ENCODE results near the gene RAB1B. TPM values are rescaled to one million over a fixed set of nuclear protein-coding genes. Genes with fewer than 3 reads are reported as not detected.

RAB1B gene
- polyA plus RNA-seq, 4 donors, result 125 to 205 (median 179) TPM

DNA sequence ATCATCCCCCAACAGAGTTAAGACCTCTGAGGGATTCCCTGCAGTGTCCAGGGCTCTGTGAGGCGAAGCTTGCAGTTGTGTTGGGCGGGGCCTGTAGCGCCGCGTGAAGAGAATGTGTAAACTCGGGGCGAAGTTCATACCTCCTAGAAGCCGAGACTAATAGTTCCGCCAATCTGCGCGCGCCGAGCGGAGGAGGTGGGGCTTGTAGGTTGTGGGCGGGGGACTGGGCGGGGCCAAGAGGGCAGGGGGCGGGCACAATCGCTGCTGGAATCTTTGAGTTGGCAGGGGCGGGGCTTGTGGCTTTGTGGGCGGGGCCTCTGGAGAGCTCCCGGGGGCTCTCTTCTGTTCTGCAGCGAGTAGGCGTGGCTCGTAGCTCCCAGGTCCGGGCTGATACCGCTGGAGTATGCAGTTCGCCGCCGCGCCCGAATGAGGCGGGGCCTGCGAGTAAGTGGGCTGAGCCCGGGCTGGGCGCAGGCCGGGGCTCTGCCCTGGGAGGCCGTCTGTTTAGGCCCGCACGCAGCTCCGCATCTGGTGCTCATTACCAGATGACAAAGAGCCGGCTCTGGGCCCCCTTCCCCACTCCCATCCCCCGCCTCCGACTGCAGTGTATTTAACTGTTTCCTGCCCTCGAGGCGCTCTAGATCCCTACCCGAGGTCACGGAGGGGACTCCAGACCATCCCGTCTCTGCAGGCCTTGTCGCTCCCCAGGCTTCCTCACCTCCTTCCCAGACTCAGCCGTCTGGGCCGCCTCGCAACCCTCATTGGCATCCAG, 44.3 kb downstream of the RAB1B start:
- no peaks in the 10 kb centered on the region for H3K27me3 ChIP-seq (ENCODE audit: control insufficient read depth in 3 of 3, insufficient read depth in 3 of 3, low read length in 3 of 3)
- peaks cover 0 to 4% (median 0%) of the 10 kb centered on the region in 3 donors for H3K36me3 ChIP-seq (ENCODE audit: control insufficient read depth in 3 of 3, insufficient read depth in 2 of 3, low read depth in 1 of 3, low read length in 3 of 3)
- H3K4me1 ChIP-seq (ENCODE audit: control insufficient read depth in 3 of 3, insufficient read depth in 2 of 3, low read depth in 1 of 3, low read length in 2 of 3), result peaks cover 2 to 28% (median 3%) of the 10 kb centered on the region in 3 donors
- WGBS, 3 donors, result 1 to 3% (median 2%) methylated on average over 47 to 52 of the region's 52 CpGs
- no peaks in the 10 kb centered on the region for H3K9me3 ChIP-seq (ENCODE audit: control insufficient read depth in 2 of 2, insufficient read depth in 1 of 2, low read depth in 1 of 2, low read length in 1 of 2)
- FAIRE-seq (no peak), DNase-seq (peak; percentile 99)
- H3K4me3 ChIP-seq (ENCODE audit: low read depth in 1 of 3, low read length in 3 of 3), result peak overlapping the region; percentile 35 to 69 (median 37)
- H3K27ac ChIP-seq (ENCODE audit: low read depth in 1 of 3, low read length in 2 of 3), result peak overlapping the region; percentile 85 to 98 (median 91)

DNA sequence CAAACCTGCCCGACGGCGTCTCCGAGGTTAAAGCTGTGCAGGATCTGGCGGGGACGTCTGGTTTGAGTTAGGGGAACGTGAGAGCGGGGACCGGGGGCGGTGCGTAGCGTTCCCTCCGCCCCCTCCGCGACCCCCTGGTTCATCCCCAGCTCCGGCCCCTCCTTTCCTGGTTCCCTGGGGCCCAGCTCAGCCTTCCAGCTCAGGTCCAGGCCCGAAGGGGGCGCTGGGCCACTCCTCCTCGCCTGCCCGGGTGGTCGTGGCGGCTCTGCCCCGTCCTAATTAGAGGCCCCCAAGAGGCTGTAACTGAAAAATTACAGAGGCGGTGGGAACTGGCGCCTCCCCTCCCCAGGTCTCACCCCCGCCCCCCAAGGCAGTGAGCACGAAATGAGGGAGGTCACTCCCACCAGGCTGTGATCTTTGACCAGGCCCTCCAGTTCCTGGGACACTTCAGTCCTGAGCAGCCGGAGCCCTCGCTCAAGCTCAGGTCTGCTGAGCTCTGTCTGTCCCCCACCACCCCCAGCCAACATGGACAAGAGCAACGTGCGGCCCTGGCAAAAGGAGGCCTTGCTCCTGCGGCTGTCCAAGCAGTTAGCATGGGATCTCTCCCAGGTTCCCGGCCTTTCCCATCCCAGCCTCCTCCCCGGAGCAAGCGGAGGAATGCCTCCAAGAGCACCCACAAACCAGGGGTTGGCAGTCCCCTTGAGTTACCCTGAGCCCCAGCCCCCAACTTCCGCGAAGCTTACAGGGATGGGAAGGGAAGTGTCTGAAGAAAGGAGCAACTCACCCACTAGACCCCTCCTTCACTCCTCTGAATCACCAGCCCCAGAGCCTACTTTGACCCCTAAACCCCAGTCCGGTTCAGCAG, 45.1 kb downstream of the RAB1B start:
- Histone ChIP-seq H3K27me3 (ENCODE audit: control insufficient read depth in 3 of 3, insufficient read depth in 3 of 3, low read length in 3 of 3) (no peaks in the 10 kb centered on the region), H3K4me3 (ENCODE audit: low read depth in 1 of 3, low read length in 3 of 3) (peak overlapping the region; percentile 35 to 50 (median 37)), H3K36me3 (ENCODE audit: control insufficient read depth in 3 of 3, insufficient read depth in 2 of 3, low read depth in 1 of 3, low read length in 3 of 3) (peaks cover 0 to 4% (median 0%) of the 10 kb centered on the region in 3 donors), H3K4me1 (ENCODE audit: control insufficient read depth in 3 of 3, insufficient read depth in 2 of 3, low read depth in 1 of 3, low read length in 2 of 3) (peaks cover 2 to 36% (median 3%) of the 10 kb centered on the region in 3 donors), H3K9me3 (ENCODE audit: control insufficient read depth in 2 of 2, insufficient read depth in 1 of 2, low read depth in 1 of 2, low read length in 1 of 2) (no peaks in the 10 kb centered on the region), H3K27ac (ENCODE audit: low read depth in 1 of 3, low read length in 2 of 3) (peak overlapping the region; percentile 68 to 98 (median 91))
- FAIRE-seq (no peak), DNase-seq (peak in 1 of 2 donors; percentile 61)
- 38 to 53% (median 53%) methylated on average over 36 to 38 of the region's 38 CpGs for WGBS, 3 donors

DNA sequence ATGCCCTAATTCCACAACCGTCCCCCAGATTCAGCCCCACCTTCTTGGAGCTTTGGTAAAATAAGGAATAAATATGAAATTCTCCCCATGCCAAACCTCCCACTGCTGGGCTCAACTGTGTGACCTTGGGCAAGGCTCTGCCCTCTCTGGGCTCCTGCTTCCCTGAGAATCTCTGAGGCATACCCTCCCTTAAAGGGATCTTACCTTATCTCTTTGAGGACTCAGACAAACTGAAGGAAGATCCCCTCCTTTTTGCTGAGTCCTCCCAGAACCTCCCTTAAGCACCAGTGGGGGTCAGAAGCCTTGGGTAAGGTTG, 45.7 kb downstream of the RAB1B start:
- Histone ChIP-seq H3K4me3 (ENCODE audit: low read depth in 1 of 3, low read length in 3 of 3) (peak overlapping the region in 1 of 3 donors; percentile 50), H3K36me3 (ENCODE audit: control insufficient read depth in 3 of 3, insufficient read depth in 2 of 3, low read depth in 1 of 3, low read length in 3 of 3) (peaks cover 0 to 4% (median 0%) of the 10 kb centered on the region in 3 donors), H3K9me3 (ENCODE audit: control insufficient read depth in 2 of 2, insufficient read depth in 1 of 2, low read depth in 1 of 2, low read length in 1 of 2) (no peaks in the 10 kb centered on the region), H3K27ac (ENCODE audit: low read depth in 1 of 3, low read length in 2 of 3) (peak overlapping the region in 2 of 3 donors; percentile 91 to 98), H3K4me1 (ENCODE audit: control insufficient read depth in 3 of 3, insufficient read depth in 2 of 3, low read depth in 1 of 3, low read length in 2 of 3) (peaks cover 2 to 42% (median 3%) of the 10 kb centered on the region in 3 donors), H3K27me3 (ENCODE audit: control insufficient read depth in 3 of 3, insufficient read depth in 3 of 3, low read length in 3 of 3) (no peaks in the 10 kb centered on the region)
- FAIRE-seq (no peak), DNase-seq (no peak)
- WGBS, 3 donors, result 82 to 94% (median 86%) methylated on average over 1 of the region's 1 CpG

- peaks cover 2 to 42% (median 3%) of the 10 kb centered on the region in 3 donors for H3K4me1 ChIP-seq (ENCODE audit: control insufficient read depth in 3 of 3, insufficient read depth in 2 of 3, low read depth in 1 of 3, low read length in 2 of 3)
Observed at GRCh38 chr11:66314561-66315497, 46.4 kb downstream of the RAB1B start.

DNA sequence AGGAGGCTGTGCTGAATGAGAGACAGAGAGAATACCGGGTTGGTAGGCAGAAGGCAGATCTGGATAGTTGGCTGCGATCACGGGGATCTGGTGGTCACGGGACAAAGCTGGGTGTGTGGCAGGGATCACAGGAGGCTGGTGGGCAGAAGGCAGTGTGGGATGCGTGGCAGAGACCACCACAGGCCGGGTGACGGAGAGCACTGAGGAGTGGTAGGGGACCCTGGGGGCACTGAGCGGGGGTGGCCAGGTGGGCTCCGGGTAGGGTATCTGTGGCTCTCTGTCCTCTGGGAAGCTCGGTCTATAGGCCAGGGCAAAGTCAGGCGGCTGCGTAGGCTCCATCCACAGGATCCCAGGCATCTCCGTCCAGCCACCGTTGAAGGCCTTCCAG, 47.1 kb downstream of the RAB1B start:
- Histone ChIP-seq H3K27ac (ENCODE audit: low read depth in 1 of 3, low read length in 2 of 3) (peak overlapping the region in 2 of 3 donors; percentile 19 to 53), H3K27me3 (ENCODE audit: control insufficient read depth in 3 of 3, insufficient read depth in 3 of 3, low read length in 3 of 3) (no peaks in the 10 kb centered on the region), H3K4me3 (ENCODE audit: low read depth in 1 of 3, low read length in 3 of 3) (peak overlapping the region in 1 of 3 donors; percentile 50), H3K36me3 (ENCODE audit: control insufficient read depth in 3 of 3, insufficient read depth in 2 of 3, low read depth in 1 of 3, low read length in 3 of 3) (peaks cover 0 to 4% (median 0%) of the 10 kb centered on the region in 3 donors), H3K4me1 (ENCODE audit: control insufficient read depth in 3 of 3, insufficient read depth in 2 of 3, low read depth in 1 of 3, low read length in 2 of 3) (peaks cover 2 to 42% (median 3%) of the 10 kb centered on the region in 3 donors), H3K9me3 (ENCODE audit: control insufficient read depth in 2 of 2, insufficient read depth in 1 of 2, low read depth in 1 of 2, low read length in 1 of 2) (peaks cover 0 to 3% of the 10 kb centered on the region in 2 donors)
- FAIRE-seq (no peak), DNase-seq (no peak)
- WGBS, 3 donors, result 79 to 86% (median 81%) methylated on average over 13 to 14 of the region's 14 CpGs

More at GRCh38 chr11:66314561-66315497, 46.4 kb downstream of the RAB1B start:
- no peak for FAIRE-seq
- Histone ChIP-seq H3K9me3 (ENCODE audit: control insufficient read depth in 2 of 2, insufficient read depth in 1 of 2, low read depth in 1 of 2, low read length in 1 of 2) (peaks cover 0 to 3% of the 10 kb centered on the region in 2 donors), H3K27me3 (ENCODE audit: control insufficient read depth in 3 of 3, insufficient read depth in 3 of 3, low read length in 3 of 3) (no peaks in the 10 kb centered on the region), H3K4me3 (ENCODE audit: low read depth in 1 of 3, low read length in 3 of 3) (peak overlapping the region in 1 of 3 donors; percentile 50), H3K36me3 (ENCODE audit: control insufficient read depth in 3 of 3, insufficient read depth in 2 of 3, low read depth in 1 of 3, low read length in 3 of 3) (peaks cover 0 to 4% (median 0%) of the 10 kb centered on the region in 3 donors), H3K27ac (ENCODE audit: low read depth in 1 of 3, low read length in 2 of 3) (peak overlapping the region in 2 of 3 donors; percentile 91 to 98)
- DNase-seq, result no peak
- WGBS, 3 donors, result 80 to 94% (median 86%) methylated on average over 17 of the region's 17 CpGs

DNA sequence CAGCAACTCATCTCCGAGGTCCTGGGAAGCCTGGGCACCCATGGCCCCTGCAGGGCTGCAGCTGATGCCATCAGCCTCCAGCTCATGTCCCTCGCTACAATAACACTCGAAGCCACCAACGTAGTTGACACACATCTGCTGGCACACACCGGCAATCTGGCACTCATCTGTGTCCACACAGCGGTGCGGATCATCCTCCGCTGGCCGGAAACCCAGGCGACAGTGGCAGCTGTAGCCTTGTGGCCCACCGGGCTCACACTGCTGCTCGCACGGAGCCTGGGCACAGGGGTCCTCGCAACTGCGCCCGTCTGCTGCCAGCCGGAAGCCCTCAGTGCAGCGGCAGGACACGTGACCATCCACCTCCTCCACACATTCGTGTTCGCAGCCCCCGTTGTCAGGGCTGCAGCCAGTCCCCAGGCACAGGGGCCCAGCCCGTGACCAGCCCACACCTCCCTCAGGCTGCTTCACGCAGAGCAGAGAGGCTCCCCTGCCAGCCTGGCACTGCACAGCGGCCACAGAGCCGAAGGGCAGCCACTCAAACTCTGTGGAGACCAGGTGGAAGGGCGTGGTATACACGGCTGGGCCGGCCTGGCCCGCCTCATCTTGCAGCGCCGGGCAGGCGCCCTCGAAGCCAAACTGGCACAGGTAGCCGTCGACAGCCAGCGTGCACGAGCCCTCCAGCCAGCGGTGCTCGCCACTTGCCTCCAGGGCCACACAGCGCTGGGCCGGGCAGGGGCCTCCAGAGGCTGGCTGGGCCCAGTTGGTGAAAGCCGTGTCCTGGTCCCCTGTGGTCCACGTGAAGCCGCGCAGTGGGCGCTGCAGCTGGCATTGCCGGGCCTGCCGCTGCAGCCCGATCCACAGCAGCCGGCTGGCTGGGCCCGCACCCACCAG, 47.7 kb downstream of the RAB1B start:
- Histone ChIP-seq H3K27ac (ENCODE audit: low read depth in 1 of 3, low read length in 2 of 3) (peak overlapping the region; percentile 38 to 53 (median 43)), H3K4me1 (ENCODE audit: control insufficient read depth in 3 of 3, insufficient read depth in 2 of 3, low read depth in 1 of 3, low read length in 2 of 3) (peaks cover 2 to 42% (median 3%) of the 10 kb centered on the region in 3 donors), H3K27me3 (ENCODE audit: control insufficient read depth in 3 of 3, insufficient read depth in 3 of 3, low read length in 3 of 3) (no peaks in the 10 kb centered on the region), H3K4me3 (ENCODE audit: low read depth in 1 of 3, low read length in 3 of 3) (peak overlapping the region; percentile 19 to 50 (median 47)), H3K36me3 (ENCODE audit: control insufficient read depth in 3 of 3, insufficient read depth in 2 of 3, low read depth in 1 of 3, low read length in 3 of 3) (peaks cover 0 to 4% (median 0%) of the 10 kb centered on the region in 3 donors), H3K9me3 (ENCODE audit: control insufficient read depth in 2 of 2, insufficient read depth in 1 of 2, low read depth in 1 of 2, low read length in 1 of 2) (peaks cover 0 to 3% of the 10 kb centered on the region in 2 donors)
- no peak for DNase-seq
- WGBS, 3 donors, result 69 to 71% (median 70%) methylated on average over 43 to 52 of the region's 52 CpGs
- no peak for FAIRE-seq

GRCh38 chr11:66316849-66317251, 48.4 kb downstream of the RAB1B start, which contains the start of gene CD248:
CD248 (minus strand) TSS chr11:66317044; CDS start chr11:66317027, 17 bp downstream.
- H3K36me3 ChIP-seq (ENCODE audit: control insufficient read depth in 3 of 3, insufficient read depth in 2 of 3, low read depth in 1 of 3, low read length in 3 of 3), result peaks cover 0 to 4% (median 0%) of the 10 kb centered on the region in 3 donors

More at GRCh38 chr11:66316849-66317251, 48.4 kb downstream of the RAB1B start, which contains the start of gene CD248:
- peaks cover 0 to 3% of the 10 kb centered on the region in 2 donors for H3K9me3 ChIP-seq (ENCODE audit: control insufficient read depth in 2 of 2, insufficient read depth in 1 of 2, low read depth in 1 of 2, low read length in 1 of 2)
- FAIRE-seq, result no peak
- H3K4me3 ChIP-seq (ENCODE audit: low read depth in 1 of 3, low read length in 3 of 3), result peak within 1 kb of the TSS; percentile 19 to 50 (median 47)
- 32 to 74% (median 41%) methylated on average over 21 to 29 of the region's 29 CpGs for WGBS, 3 donors
- peak in 1 of 2 donors; percentile 48 for DNase-seq
- no peaks in the 10 kb centered on the region for H3K27me3 ChIP-seq (ENCODE audit: control insufficient read depth in 3 of 3, insufficient read depth in 3 of 3, low read length in 3 of 3)
- peaks cover 2 to 41% (median 3%) of the 10 kb centered on the region in 3 donors for H3K4me1 ChIP-seq (ENCODE audit: control insufficient read depth in 3 of 3, insufficient read depth in 2 of 3, low read depth in 1 of 3, low read length in 2 of 3)
- H3K27ac ChIP-seq (ENCODE audit: low read depth in 1 of 3, low read length in 2 of 3), result peak within 1 kb of the TSS; percentile 38 to 90 (median 67)
